Activated CD8-positive, alpha-beta T cell treated with anti-CD3 and anti-CD28 coated beads, Interleukin-2, amount 10 ng/mL, durations not matched to agents 7 days and 5 days (primary cell): ENCODE results near the gene FZR1. TPM values are rescaled to one million over a fixed set of nuclear protein-coding genes. Genes with fewer than 3 reads are reported as not detected.
A peak's percentile ranks its signal among the peaks of the same experiment; 100 is the strongest.
"Not testable (repeated sequence)": the region's sequence is repeated elsewhere in the genome, so short reads cannot be mapped to it uniquely, and the experiment has no call there.

Experiments used
- ATAC-seq: fragments of 150-1000 bp; cut with Tn5 transposase; one replicate; pipeline ENCODE4 v1.10.0; 2021; ENCODE audit warnings: moderate library complexity
- CTCF ChIA-PET: fragments of 350-600 bp; sonication (Branson Sonifier 250); formaldehyde crosslinking; loops from one replicate; lab custom pipeline; 2021; ENCODE audit warnings: antibody characterized with exemption; lab: Charles Lee
- POLR2A ChIA-PET: fragments of 350-600 bp; sonication (Branson Sonifier 250); formaldehyde crosslinking; loops from one replicate; lab custom pipeline; 2021; ENCODE audit warnings: antibody characterized with exemption; lab: Charles Lee
- DNase-seq: peaks from one replicate; pipeline ENCODE4 v3.0.0-alpha.2; 2020
- H3K27ac Mint-ChIP-seq: one replicate; pipeline ENCODE4 v1.8.0; 2021; ENCODE audit warnings: mild to moderate bottlenecking, mixed read lengths
- H3K27me3 Mint-ChIP-seq: one replicate; pipeline ENCODE4 v1.8.0; 2021; ENCODE audit warnings: low read depth, mixed read lengths
- H3K36me3 Mint-ChIP-seq: one replicate; pipeline ENCODE4 v1.8.0; 2021; ENCODE audit warnings: low read depth, mixed read lengths
- H3K4me1 Mint-ChIP-seq: one replicate; pipeline ENCODE4 v1.8.0; 2021; ENCODE audit warnings: low read depth, mixed read lengths
- H3K4me3 Mint-ChIP-seq: one replicate; pipeline ENCODE4 v1.8.0; 2021; ENCODE audit warnings: mild to moderate bottlenecking, mixed read lengths
- H3K9me3 Mint-ChIP-seq: one replicate; pipeline ENCODE4 v1.8.0; 2022; ENCODE audit warnings: mixed read lengths; ENCODE audit not compliant: insufficient read depth
- total RNA-seq, 2 experiments: library from RNA; stranded (reverse); gene quantifications; one replicate each; pipeline ENCODE4 v1.2.3, GENCODE V29; 2021

Gene FZR1
- total RNA-seq, 2 experiments from 2014 or later, result 72.7 to 81.6 TPM

- no peak overlapping the region for H3K4me3 Mint-ChIP-seq
- H3K27ac Mint-ChIP-seq, result no peak overlapping the region
- H3K27me3 Mint-ChIP-seq, result no peaks in the 10 kb centered on the region
- ChIA-PET POLR2A (no interaction called here), CTCF (no interaction called here)
- DNase-seq, result no peak
- no peaks in the 10 kb centered on the region for H3K36me3 Mint-ChIP-seq
- H3K9me3 Mint-ChIP-seq, result no peaks in the 10 kb centered on the region
- H3K4me1 Mint-ChIP-seq, result no peaks in the 10 kb centered on the region
- ATAC-seq, result no peak
These were observed 59.0 kb downstream of the FZR1 start for GRCh38 chr19:3565139-3565538.

- peaks cover 16% of the 10 kb centered on the region for H3K4me1 Mint-ChIP-seq
- POLR2A ChIA-PET, H3K27ac Mint-ChIP-seq, H3K36me3 Mint-ChIP-seq, H3K4me3 Mint-ChIP-seq, H3K9me3 Mint-ChIP-seq, H3K27me3 Mint-ChIP-seq, ATAC-seq, DNase-seq: not testable (repeated sequence)
- CTCF ChIA-PET, result interaction anchor here (1.3 kb wide), 1 partner anchor 24 kb away, joined by 6 read pairs; no protein-coding TSS in a partner anchor
These were observed 63.9 kb downstream of the FZR1 start for GRCh38 chr19:3570042-3570441.

- Mint-ChIP-seq H3K9me3 (no peaks in the 10 kb centered on the region), H3K27ac (no peak overlapping the region), H3K27me3 (no peaks in the 10 kb centered on the region), H3K4me1 (peaks cover 16% of the 10 kb centered on the region), H3K4me3 (no peak overlapping the region), H3K36me3 (peaks cover 6% of the 10 kb centered on the region)
- no peak for DNase-seq
- no peak for ATAC-seq
- ChIA-PET POLR2A (no interaction called here), CTCF (no interaction called here)
These were observed 64.5 kb downstream of the FZR1 start for GRCh38 chr19:3570606-3571011.

- ChIA-PET POLR2A (no interaction called here), CTCF (interaction anchor here (1.7 kb wide), 1 partner anchor 15 kb away, joined by 4 read pairs; the partner anchor contains the start of gene MFSD12)
- peak overlapping the region; percentile 54 for H3K27ac Mint-ChIP-seq
- no peaks in the 10 kb centered on the region for H3K9me3 Mint-ChIP-seq
- peak; percentile 97 for ATAC-seq
- H3K27me3 Mint-ChIP-seq, result no peaks in the 10 kb centered on the region
- DNase-seq, result peak; percentile 100
- peaks cover 16% of the 10 kb centered on the region for H3K4me1 Mint-ChIP-seq
- H3K4me3 Mint-ChIP-seq, result peak overlapping the region; percentile 76
- H3K36me3 Mint-ChIP-seq, result peaks cover 9% of the 10 kb centered on the region
These were observed 66.2 kb downstream of the FZR1 start for GRCh38 chr19:3572132-3572854.

- Mint-ChIP-seq H3K27me3 (no peaks in the 10 kb centered on the region), H3K4me3 (peak within 1 kb of the TSS; percentile 76), H3K9me3 (no peaks in the 10 kb centered on the region), H3K36me3 (peaks cover 9% of the 10 kb centered on the region), H3K4me1 (peaks cover 16% of the 10 kb centered on the region), H3K27ac (peak within 1 kb of the TSS; percentile 64)
- DNase-seq (no peak), ATAC-seq (no peak)
- ChIA-PET CTCF (interaction anchor here (1.7 to 1.9 kb wide), 2 partner anchors 16 to 87 kb away, joined by 4 read pairs; partner anchors contain the start of gene MFSD12), POLR2A (no interaction called here)
These were observed 66.7 kb downstream of the FZR1 start, which contains the start of gene HMG20B for GRCh38 chr19:3572855-3573161. TSS of gene HMG20B (plus strand) at chr19:3572944. CDS start at chr19:3573310, 366 bp downstream.

GRCh38 chr19:3573162-3573857 is 67.2 kb downstream of the FZR1 start:
- ATAC-seq, result peak; percentile 10
- Mint-ChIP-seq H3K4me3 (peak overlapping the region; percentile 76), H3K4me1 (peaks cover 16% of the 10 kb centered on the region), H3K36me3 (peaks cover 9% of the 10 kb centered on the region), H3K27ac (peak overlapping the region; percentile 64), H3K27me3 (no peaks in the 10 kb centered on the region), H3K9me3 (no peaks in the 10 kb centered on the region)
- no peak for DNase-seq
- CTCF ChIA-PET, result interaction anchor here (1.0 to 1.9 kb wide), 3 partner anchors 12 to 88 kb away, joined by 3 to 4 read pairs (median 3); partner anchors contain the start of gene GIPC3
- POLR2A ChIA-PET, result interaction anchor here (0.7 kb wide), 2 partner anchors 15 to 952 kb away, joined by 3 to 4 read pairs; no protein-coding TSS in a partner anchor

- Mint-ChIP-seq H3K4me1 (peaks cover 16% of the 10 kb centered on the region), H3K4me3 (peak overlapping the region; percentile 76), H3K36me3 (peaks cover 9% of the 10 kb centered on the region), H3K27me3 (no peaks in the 10 kb centered on the region), H3K9me3 (no peaks in the 10 kb centered on the region), H3K27ac (peak overlapping the region; percentile 63)
- ChIA-PET CTCF (interaction anchor here (1.0 to 1.9 kb wide), 4 partner anchors 11 to 89 kb away, joined by 3 to 4 read pairs (median 3); partner anchors contain the start of gene GIPC3), POLR2A (interaction anchor here (0.7 kb wide), 2 partner anchors 16 to 952 kb away, joined by 3 to 4 read pairs; no protein-coding TSS in a partner anchor)
- ATAC-seq (peak; percentile 14), DNase-seq (peak; percentile 93)
These were observed 67.9 kb downstream of the FZR1 start for GRCh38 chr19:3573858-3574637.

- Mint-ChIP-seq H3K4me1 (peaks cover 16% of the 10 kb centered on the region), H3K4me3 (no peak overlapping the region), H3K9me3 (no peaks in the 10 kb centered on the region), H3K27ac (no peak overlapping the region), H3K27me3 (no peaks in the 10 kb centered on the region), H3K36me3 (peaks cover 9% of the 10 kb centered on the region)
- ChIA-PET POLR2A (interaction anchor here (1.2 kb wide), 1 partner anchor 29 kb away, joined by 3 read pairs; no protein-coding TSS in a partner anchor), CTCF (interaction anchor here (0.6 to 1.6 kb wide), 2 partner anchors 13 to 30 kb away, joined by 3 read pairs; no protein-coding TSS in a partner anchor)
- DNase-seq (peak; percentile 37), ATAC-seq (no peak)
These were observed 69.2 kb downstream of the FZR1 start for GRCh38 chr19:3575260-3575741.

- CTCF ChIA-PET, result interaction anchor here (0.6 to 1.6 kb wide), 2 partner anchors 14 to 31 kb away, joined by 3 read pairs; no protein-coding TSS in a partner anchor
- Mint-ChIP-seq H3K27me3 (no peaks in the 10 kb centered on the region), H3K9me3 (no peaks in the 10 kb centered on the region), H3K4me1 (peaks cover 16% of the 10 kb centered on the region), H3K4me3 (no peak overlapping the region), H3K36me3 (peaks cover 9% of the 10 kb centered on the region), H3K27ac (no peak overlapping the region)
- ATAC-seq (no peak), DNase-seq (no peak)
- POLR2A ChIA-PET, result no interaction called here
These were observed 70.0 kb downstream of the FZR1 start for GRCh38 chr19:3575949-3576673.

GRCh38 chr19:3576696-3577443 is 70.8 kb downstream of the FZR1 start:
- CTCF ChIA-PET, result no interaction called here
- Mint-ChIP-seq H3K27me3 (no peaks in the 10 kb centered on the region), H3K36me3 (peaks cover 9% of the 10 kb centered on the region), H3K4me1 (peaks cover 12% of the 10 kb centered on the region), H3K9me3 (no peaks in the 10 kb centered on the region), H3K27ac (no peak overlapping the region), H3K4me3 (no peak overlapping the region)
- POLR2A ChIA-PET, result no interaction called here
- DNase-seq (no peak), ATAC-seq (no peak)
